ENCODE measurements around the gene GNG14. TPM values are rescaled to one million over a fixed set of nuclear protein-coding genes. Genes with fewer than 3 reads are reported as not detected.
A peak's percentile ranks its signal among the peaks of the same experiment; 100 is the strongest.

Gene GNG14
- total and polyA plus RNA-seq, 2 of the 13 experiments (the other 11 are each of a cell fraction or from before 2014, with no cell fraction given) = not detected

- TF ChIP-seq ZBTB33 (CRISPR knock-in tag; IDR thresholded peaks at IDR 0.05) = peak; percentile 68; the same call in 1 of the 2 replicates
- peak; percentile 8; the same call in 1 of the 2 replicates for TF ChIP-seq ZFP91 (CRISPR knock-in tag; IDR thresholded peaks at IDR 0.05; ENCODE audit: borderline replicate concordance)
- no peak for TF ChIP-seq ZNF776 (CRISPR knock-in tag; IDR thresholded peaks at IDR 0.05)
- TF ChIP-seq EZH2 (conservative IDR thresholded peaks at IDR 0.05; ENCODE audit: low read depth, low read length) = no peak
- TF ChIP-seq RBFOX2 (IDR thresholded peaks at IDR 0.05; ENCODE audit: low read depth, low read length) = 0 out of 2 replicates have a peak, but pooled peaks have one; percentile 17
- TF ChIP-seq ZNF891 (CRISPR knock-in tag; IDR thresholded peaks at IDR 0.05) = 0 out of 2 replicates have a peak, but pooled peaks have one; percentile 13
- TF ChIP-seq ATF7 (IDR thresholded peaks at IDR 0.05) = no peak
- TF ChIP-seq ATF7 (CRISPR knock-in tag; IDR thresholded peaks at IDR 0.05) = 0 out of 2 replicates have a peak, but pooled peaks have one; percentile 7
- peak; percentile 15 for TF ChIP-seq AGO1 (IDR thresholded peaks at IDR 0.05; ENCODE audit: low read depth, low read length, poor library complexity, severe bottlenecking)
- no peak for TF ChIP-seq KLF16 (CRISPR knock-in tag; IDR thresholded peaks at IDR 0.05)
- TF ChIP-seq ZNF772 (CRISPR knock-in tag; IDR thresholded peaks at IDR 0.05) = no peak
- TF ChIP-seq ELF1 (CRISPR knock-in tag; IDR thresholded peaks at IDR 0.05) = no peak
- no peak for TF ChIP-seq MED8 (CRISPR knock-in tag; IDR thresholded peaks at IDR 0.05; ENCODE audit: insufficient replicate concordance)
- no peak for TF ChIP-seq ZNF512 (CRISPR knock-in tag; IDR thresholded peaks at IDR 0.05)
- TF ChIP-seq PHB2 (IDR thresholded peaks at IDR 0.05; ENCODE audit: partially characterized antibody) = no peak
- no peak for TF ChIP-seq ZNF883 (CRISPR knock-in tag; IDR thresholded peaks at IDR 0.05; ENCODE audit: not compliant biosample characterization)
- TF ChIP-seq AGO2 (optimal IDR thresholded peaks at IDR 0.05; ENCODE audit: low read depth, low read length) = peak; percentile 91
- no peak for TF ChIP-seq AHR (CRISPR knock-in tag; IDR thresholded peaks at IDR 0.05)
Measured at GRCh38 chr19:12670159-12670928, 17.5 kb upstream of the GNG14 start (continued).
